Lung (tissue), 12 donors: ENCODE data around the gene LCA5. TPM values are rescaled to one million over a fixed set of nuclear protein-coding genes. Genes with fewer than 3 reads are reported as not detected.
A peak's percentile ranks its signal among the peaks of the same experiment; 100 is the strongest.

Experiments used
- ATAC-seq: fragments of 200-7000 bp; cut with Tn5 transposase; one replicate; pipeline ENCODE4 v1.9.1; 2020; ENCODE audit warnings: moderate number of reproducible peaks; ENCODE audit not compliant: insufficient read depth, low FRiP score
- DNase-seq, 3 donors: peaks; one replicate each; pipeline ENCODE4 v3.0.0-alpha.2; 2013 to 2017
- H3K27ac ChIP-seq, 2 donors: one replicate each; pipeline ENCODE4 v1.5.1; 2013; ENCODE audit warnings: mild to moderate bottlenecking in 2 of 2, moderate library complexity in 2 of 2, control low read depth in 1 of 2, inconsistent platforms in 1 of 2, low read depth in 1 of 2, low read length in 1 of 2
- H3K27me3 ChIP-seq, 3 donors: one replicate each; pipeline ENCODE4 v1.5.1; 2013; ENCODE audit warnings: low read length in 2 of 3; ENCODE audit not compliant: control insufficient read depth in 3 of 3, insufficient read depth in 3 of 3
- H3K36me3 ChIP-seq, 4 donors: one replicate each; pipeline ENCODE4 v1.5.1; 2013; ENCODE audit warnings: low read length in 4 of 4, mild to moderate bottlenecking in 1 of 4, moderate library complexity in 1 of 4; ENCODE audit not compliant: control insufficient read depth in 4 of 4, insufficient read depth in 4 of 4
- H3K4me1 ChIP-seq, 5 donors: one replicate each; pipeline ENCODE4 v1.5.1; 2013; ENCODE audit warnings: low read length in 5 of 5, mild to moderate bottlenecking in 2 of 5, moderate library complexity in 1 of 5; ENCODE audit not compliant: control insufficient read depth in 5 of 5, insufficient read depth in 5 of 5
- H3K4me3 ChIP-seq: one replicate; pipeline ENCODE4 v1.5.1; 2013; ENCODE audit warnings: mild to moderate bottlenecking, control low read depth, moderate library complexity
- H3K9ac ChIP-seq, 2 donors: one replicate each; pipeline ENCODE4 v1.5.1; 2013; ENCODE audit warnings: low read length in 2 of 2, control low read depth in 1 of 2; ENCODE audit not compliant: insufficient read depth in 1 of 2
- H3K9me3 ChIP-seq, 4 donors: one replicate each; pipeline ENCODE4 v1.5.1; 2013; ENCODE audit warnings: low read length in 3 of 4, mild to moderate bottlenecking in 1 of 4, moderate library complexity in 1 of 4; ENCODE audit not compliant: control insufficient read depth in 4 of 4, insufficient read depth in 3 of 4
- WGBS, 2 donors: extraction: QIAGEN DNeasy Blood & Tissue Kit; methylation state at CpG; one replicate each; pipeline ENCODE4 v1.1.7; 2013; 5-methylcytosine and 5-hydroxymethylcytosine counted together
- polyA plus RNA-seq, 2 donors: library from polyadenylated mRNA; stranded (reverse); fragments of 200-250 nt; gene quantifications; one replicate each; pipeline ENCODE4 v1.2.1, GENCODE V29; 2013
- total RNA-seq, 2 donors: library from RNA; depleted of rRNA in 1 of 2; stranded (reverse); fragments of >200 nt in 1 of 2; gene quantifications; one replicate each; pipeline ENCODE4 v1.2.1, GENCODE V29; 2014 to 2021
- TF ChIP-seq, protein P1 (sequence below): IDR thresholded peaks from 2 replicates; pipeline ENCODE4 v1.5.1; 2012; ENCODE audit warnings: mild to moderate bottlenecking; ENCODE audit errors: control extremely low read depth, extremely low read depth
- donor health status: control.
- donor health status: control.
- donor health status: Bipolar disorder and iron deficiency.
- donor health status: healthy.
- donor health status: DM: yes; HTN: yes; CAD: no.

The LCA5 gene
- total and polyA plus RNA-seq, 4 donors = 1.6 to 27.3 (median 5.0) TPM

DNA sequence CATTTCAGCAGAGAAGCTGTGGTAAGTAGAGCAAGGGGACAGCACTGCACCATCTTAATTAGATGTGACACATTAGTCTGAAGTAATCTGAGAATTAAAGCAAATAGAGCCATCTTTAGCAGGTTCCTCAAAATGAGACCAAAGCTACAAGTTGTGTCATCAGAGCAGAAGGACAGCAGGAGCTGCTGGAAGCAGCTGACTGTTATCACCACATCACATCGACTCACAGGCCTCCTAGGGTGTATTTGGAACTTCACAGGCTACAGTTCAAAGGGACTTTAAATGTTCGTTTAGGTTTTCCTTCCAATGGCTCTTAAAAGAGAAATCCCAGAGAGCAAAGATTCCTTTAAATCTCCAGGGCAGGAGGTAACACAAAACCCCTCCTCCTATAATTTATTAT, 69.5 kb downstream of the LCA5 start:
- ATAC-seq (no peak), DNase-seq (peak in 2 of 3 donors; percentile 23 to 47)
- peaks cover 0 to 22% (median 7%) of the 10 kb centered on the region in 5 donors for H3K4me1 ChIP-seq
- H3K9me3 ChIP-seq = no peaks in the 10 kb centered on the region
- H3K36me3 ChIP-seq = no peaks in the 10 kb centered on the region
- no peak overlapping the region for H3K4me3 ChIP-seq
- 2 to 15% methylated on average over 2 of the region's 2 CpGs for WGBS, 2 donors
- H3K27me3 ChIP-seq = no peaks in the 10 kb centered on the region
- TF ChIP-seq, protein P1, sequence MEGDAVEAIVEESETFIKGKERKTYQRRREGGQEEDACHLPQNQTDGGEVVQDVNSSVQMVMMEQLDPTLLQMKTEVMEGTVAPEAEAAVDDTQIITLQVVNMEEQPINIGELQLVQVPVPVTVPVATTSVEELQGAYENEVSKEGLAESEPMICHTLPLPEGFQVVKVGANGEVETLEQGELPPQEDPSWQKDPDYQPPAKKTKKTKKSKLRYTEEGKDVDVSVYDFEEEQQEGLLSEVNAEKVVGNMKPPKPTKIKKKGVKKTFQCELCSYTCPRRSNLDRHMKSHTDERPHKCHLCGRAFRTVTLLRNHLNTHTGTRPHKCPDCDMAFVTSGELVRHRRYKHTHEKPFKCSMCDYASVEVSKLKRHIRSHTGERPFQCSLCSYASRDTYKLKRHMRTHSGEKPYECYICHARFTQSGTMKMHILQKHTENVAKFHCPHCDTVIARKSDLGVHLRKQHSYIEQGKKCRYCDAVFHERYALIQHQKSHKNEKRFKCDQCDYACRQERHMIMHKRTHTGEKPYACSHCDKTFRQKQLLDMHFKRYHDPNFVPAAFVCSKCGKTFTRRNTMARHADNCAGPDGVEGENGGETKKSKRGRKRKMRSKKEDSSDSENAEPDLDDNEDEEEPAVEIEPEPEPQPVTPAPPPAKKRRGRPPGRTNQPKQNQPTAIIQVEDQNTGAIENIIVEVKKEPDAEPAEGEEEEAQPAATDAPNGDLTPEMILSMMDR = no peak
- H3K27ac ChIP-seq = no peak overlapping the region
- no peak overlapping the region for H3K9ac ChIP-seq

DNA sequence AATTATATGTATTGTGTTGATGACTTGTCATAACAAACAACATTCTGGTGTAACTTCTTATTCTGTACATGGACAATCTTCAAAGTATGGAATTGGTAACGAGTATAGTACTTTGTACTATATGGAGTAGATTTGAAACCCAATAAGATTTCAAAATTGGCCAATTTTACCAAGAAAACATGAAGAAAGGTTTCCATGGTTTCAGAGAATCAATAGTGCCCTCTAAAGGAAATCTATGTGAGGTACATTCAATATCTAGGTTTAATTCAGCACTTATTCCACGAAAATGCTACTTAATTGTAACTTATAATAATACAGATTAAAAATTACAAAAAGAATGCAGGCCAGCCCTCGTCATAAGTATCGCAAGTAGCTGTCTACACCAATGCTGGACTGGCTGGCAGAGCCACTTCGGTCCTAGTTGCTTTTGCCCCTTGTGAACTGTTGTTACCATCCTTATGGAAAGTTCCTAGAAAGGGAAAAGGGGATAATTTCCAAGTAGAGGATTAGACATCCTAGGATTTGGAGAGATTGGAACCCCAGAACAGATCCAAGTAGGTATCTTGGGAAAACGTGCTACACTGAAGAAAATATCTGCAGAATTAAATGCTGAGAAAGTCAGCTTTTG, 70.9 kb downstream of the LCA5 start:
- peak in 2 of 3 donors; percentile 60 to 69 for DNase-seq
- 23 to 24% methylated on average over 6 of the region's 6 CpGs for WGBS, 2 donors

DNA sequence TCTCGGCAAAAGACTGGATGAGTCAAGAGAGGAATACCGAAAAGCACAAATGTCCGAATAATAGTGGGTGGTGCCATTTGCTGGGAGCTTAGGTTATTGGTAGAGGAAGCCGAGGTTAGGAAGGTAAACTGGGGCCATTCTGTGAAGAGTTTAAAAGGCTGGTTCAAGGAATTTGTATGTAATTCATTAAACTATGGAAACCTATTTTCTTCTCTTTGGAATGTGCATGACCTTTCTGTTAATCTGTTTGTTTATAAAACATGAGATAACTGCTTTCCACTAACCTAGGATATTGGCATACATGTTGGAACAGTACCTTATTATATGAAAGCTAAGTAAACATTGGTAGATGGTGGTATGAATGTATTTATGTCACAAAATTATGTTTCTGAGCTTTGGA, 71.8 kb downstream of the LCA5 start:
- no peak overlapping the region for H3K27ac ChIP-seq
- no peaks in the 10 kb centered on the region for H3K9me3 ChIP-seq
- H3K4me1 ChIP-seq = peaks cover 0 to 19% (median 7%) of the 10 kb centered on the region in 5 donors
- TF ChIP-seq, protein P1 = no peak
- no peak overlapping the region for H3K9ac ChIP-seq
- no peak overlapping the region for H3K4me3 ChIP-seq
- ATAC-seq = no peak
- no peaks in the 10 kb centered on the region for H3K36me3 ChIP-seq
- WGBS, 2 donors = 93 to 96% methylated on average over 4 of the region's 4 CpGs
- H3K27me3 ChIP-seq = no peaks in the 10 kb centered on the region
- no peak for DNase-seq

More for the DNA sequence above, 70.9 kb downstream of the LCA5 start:
- Histone ChIP-seq H3K36me3 (no peaks in the 10 kb centered on the region), H3K27ac (no peak overlapping the region), H3K9me3 (no peaks in the 10 kb centered on the region), H3K27me3 (no peaks in the 10 kb centered on the region), H3K4me1 (peaks cover 0 to 22% (median 7%) of the 10 kb centered on the region in 5 donors), H3K4me3 (no peak overlapping the region), H3K9ac (no peak overlapping the region)
- TF ChIP-seq, protein P1 = peak; percentile 13
- no peak for ATAC-seq

DNA sequence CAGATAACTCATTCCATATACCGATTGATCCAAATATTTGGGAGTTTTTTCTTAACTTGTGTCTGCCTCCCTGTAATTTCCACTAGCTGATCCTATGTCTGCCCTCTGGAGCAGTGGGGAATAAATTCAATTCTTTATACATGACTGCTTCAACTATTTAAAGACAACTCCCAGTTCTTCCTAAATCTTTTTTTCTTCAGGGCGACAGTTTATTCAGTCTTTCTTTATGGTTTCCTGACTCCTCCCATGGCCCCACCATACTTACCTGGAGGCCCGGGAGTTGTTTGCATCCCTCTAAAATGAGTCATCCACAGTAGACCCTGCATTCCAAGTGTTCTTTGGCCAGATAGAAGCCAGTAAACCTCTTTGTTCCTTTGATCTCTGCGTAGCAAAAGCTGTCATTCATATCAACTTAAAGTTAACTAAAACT, 73.6 kb downstream of the LCA5 start:
- H3K9ac ChIP-seq = no peak overlapping the region
- TF ChIP-seq, protein P1 = no peak
- WGBS, 2 donors = 65 to 76% methylated on average over 4 of the region's 4 CpGs
- H3K9me3 ChIP-seq = no peaks in the 10 kb centered on the region
- no peak overlapping the region for H3K4me3 ChIP-seq
- DNase-seq (no peak), ATAC-seq (no peak)
- H3K27ac ChIP-seq = no peak overlapping the region
- H3K36me3 ChIP-seq = no peaks in the 10 kb centered on the region
- peaks cover 0 to 9% (median 0%) of the 10 kb centered on the region in 5 donors for H3K4me1 ChIP-seq
- no peaks in the 10 kb centered on the region for H3K27me3 ChIP-seq
